Prostate gland (tissue), 2 donors: ENCODE results near the gene CRACR2A. TPM values are rescaled to one million over a fixed set of nuclear protein-coding genes. Genes with fewer than 3 reads are reported as not detected.

Source experiments
- DNase-seq: peaks from one replicate; pipeline ENCODE4 v3.0.0-alpha.2; 2019; ENCODE audit warnings: low spot score
- H3K27ac ChIP-seq, 2 donors: fragments of 200-600 bp; sonication (generic); 2 replicates each; pipeline ENCODE4 v1.5.1; 2017 to 2019
- H3K27me3 ChIP-seq: fragments of 200-600 bp; sonication (generic); replicated peaks from 2 replicates; pipeline ENCODE4 v1.5.1; 2019; ENCODE audit not compliant: insufficient read depth
- H3K36me3 ChIP-seq, 2 donors: fragments of 200-600 bp; sonication (generic); 1 replicate in 1 of 2; 2 replicates in 1 of 2; pipeline versions ENCODE4 v1.5.1 to v1.8.1; 2017 to 2019
- H3K4me1 ChIP-seq: fragments of 200-600 bp; sonication (generic); replicated peaks from 2 replicates; pipeline ENCODE4 v1.5.1; 2019
- H3K4me3 ChIP-seq, 2 donors: fragments of 200-600 bp; sonication (generic); 2 replicates each; pipeline ENCODE4 v1.5.1; 2017 to 2019
- H3K9me3 ChIP-seq: fragments of 200-600 bp; sonication (generic); 2 replicates; pipeline ENCODE4 v1.5.1; 2017
- CTCF ChIP-seq, 4 experiments: fragments of 200-600 bp in 2 of 4; fragments of 450-650 bp in 2 of 4; sonication (generic) in 2 of 4; IDR thresholded peaks; 1 replicate in 3 of 4; 2 replicates in 1 of 4; pipeline ENCODE4 v1.5.1; 2016 to 2019; ENCODE audit warnings: antibody characterized with exemption in 4 of 4, mild to moderate bottlenecking in 2 of 4, moderate library complexity in 2 of 4
- POLR2A ChIP-seq: fragments of 450-650 bp; IDR thresholded peaks from one replicate; pipeline ENCODE4 v1.6.1; 2016; ENCODE audit warnings: antibody characterized with exemption, mild to moderate bottlenecking
- POLR2AphosphoS5 ChIP-seq: sonication (generic); formaldehyde crosslinking; IDR thresholded peaks from one replicate; pipeline ENCODE4 v1.6.1; 2017; ENCODE audit warnings: antibody characterized with exemption
- WGBS: methylation state at CpG from one replicate; pipeline ENCODE4 v1.1.5; 2018; 5-methylcytosine and 5-hydroxymethylcytosine counted together
- intact Hi-C: fragments of 100-400 bp; cut with DNase I; formaldehyde crosslinking; loops from one replicate; pipeline ENCODE4 v1.14.2; 2022
- total RNA-seq, 2 donors: library from RNA; depleted of rRNA; stranded (reverse); fragments of >200 nt; gene quantifications; one replicate each; pipeline ENCODE4 v1.1.0, GENCODE V29; 2016

Gene CRACR2A
- total RNA-seq, 2 donors from 2014 or later, result 21.6 to 39.1 TPM

- no peaks in the 10 kb centered on the region for H3K27me3 ChIP-seq
- TF ChIP-seq POLR2AphosphoS5, result no peak
- TF ChIP-seq CTCF (IDR thresholded peaks at IDR 0.05), result no peak
- WGBS, result 61% methylated on average over 4 of the region's 4 CpGs
Measured at GRCh38 chr12:3732901-3733300, 20.0 kb downstream of the CRACR2A start.

GRCh38 chr12:3730111-3730510 lies 22.8 kb downstream of the CRACR2A start:
- no peak for DNase-seq
- intact Hi-C loops, result no loop called here
- Histone ChIP-seq H3K27ac (no peak overlapping the region), H3K36me3 (no peaks in the 10 kb centered on the region), H3K4me3 (no peak overlapping the region), H3K27me3 (no peaks in the 10 kb centered on the region), H3K4me1 (no peaks in the 10 kb centered on the region), H3K9me3 (no peaks in the 10 kb centered on the region)
- TF ChIP-seq POLR2AphosphoS5, result no peak
- no peak for TF ChIP-seq POLR2A
- TF ChIP-seq CTCF (IDR thresholded peaks at IDR 0.05), result no peak
- WGBS, result 85% methylated on average over 6 of the region's 6 CpGs

More at GRCh38 chr12:3732901-3733300, 20.0 kb downstream of the CRACR2A start:
- no peaks in the 10 kb centered on the region for H3K36me3 ChIP-seq
- no peaks in the 10 kb centered on the region for H3K4me1 ChIP-seq
- no peak overlapping the region for H3K4me3 ChIP-seq
- no peaks in the 10 kb centered on the region for H3K9me3 ChIP-seq
- H3K27ac ChIP-seq, result peak overlapping the region in 1 of 2 donors; percentile 10
- intact Hi-C loops, result no loop called here
- DNase-seq, result no peak

- WGBS, result 84% methylated on average over 6 of the region's 6 CpGs
- Histone ChIP-seq H3K27ac (no peak overlapping the region), H3K4me1 (no peaks in the 10 kb centered on the region), H3K36me3 (no peaks in the 10 kb centered on the region), H3K9me3 (no peaks in the 10 kb centered on the region), H3K27me3 (no peaks in the 10 kb centered on the region), H3K4me3 (no peak overlapping the region)
- DNase-seq, result no peak
- TF ChIP-seq POLR2A (no peak), CTCF (IDR thresholded peaks at IDR 0.05) (no peak), POLR2AphosphoS5 (no peak)
- intact Hi-C loops, result no loop called here
Measured at GRCh38 chr12:3728686-3729085, 24.2 kb downstream of the CRACR2A start.

- intact Hi-C loops, result no loop called here
- Histone ChIP-seq H3K4me3 (no peak overlapping the region), H3K27ac (no peak overlapping the region), H3K36me3 (no peaks in the 10 kb centered on the region), H3K9me3 (no peaks in the 10 kb centered on the region), H3K4me1 (no peaks in the 10 kb centered on the region), H3K27me3 (no peaks in the 10 kb centered on the region)
- TF ChIP-seq POLR2A (no peak), POLR2AphosphoS5 (no peak), CTCF (IDR thresholded peaks at IDR 0.05) (no peak)
- no peak for DNase-seq
- 82% methylated on average over 8 of the region's 8 CpGs for WGBS
Measured at GRCh38 chr12:3727877-3728632, 24.9 kb downstream of the CRACR2A start.

- Histone ChIP-seq H3K9me3 (no peaks in the 10 kb centered on the region), H3K27ac (peak overlapping the region in 1 of 2 donors; percentile 63), H3K27me3 (no peaks in the 10 kb centered on the region), H3K4me3 (no peak overlapping the region), H3K4me1 (no peaks in the 10 kb centered on the region), H3K36me3 (no peaks in the 10 kb centered on the region)
- TF ChIP-seq CTCF (IDR thresholded peaks at IDR 0.05) (no peak), POLR2A (no peak), POLR2AphosphoS5 (no peak)
- intact Hi-C loops, result no loop called here
- WGBS, result 83% methylated on average over 8 of the region's 8 CpGs
- DNase-seq, result no peak
Measured at GRCh38 chr12:3727354-3727753, 25.6 kb downstream of the CRACR2A start.
